ENCODE results near the gene ALOX12B.
"Not testable (repeated sequence)": the region's sequence is repeated elsewhere in the genome, so short reads cannot be mapped to it uniquely, and the experiment has no call there.

The ALOX12B gene

GRCh38 chr17:8082292-8082691 lies 5.2 kb downstream of the ALOX12B start:
- DNase-seq (ENCODE audit: low spot score) = no peak

- no peak for DNase-seq (ENCODE audit: low spot score)
Observed at GRCh38 chr17:8081876-8082275, 5.6 kb downstream of the ALOX12B start.

- DNase-seq (ENCODE audit: low spot score) = no peak
Observed at GRCh38 chr17:8080799-8081219, 6.7 kb downstream of the ALOX12B start.

- DNase-seq (ENCODE audit: low spot score) = no peak
Observed at GRCh38 chr17:8080208-8080798, 7.2 kb downstream of the ALOX12B start.

GRCh38 chr17:8079291-8080207 lies 8.0 kb downstream of the ALOX12B start:
- peak; percentile 77 for DNase-seq (ENCODE audit: low spot score)

GRCh38 chr17:8077939-8078338 lies 9.6 kb downstream of the ALOX12B start:
- DNase-seq (ENCODE audit: low spot score) = not testable (repeated sequence)

GRCh38 chr17:8076502-8077266 lies 10.8 kb downstream of the ALOX12B start:
- no peak for DNase-seq (ENCODE audit: low spot score)

GRCh38 chr17:8075574-8076342 lies 11.8 kb downstream of the ALOX12B start:
- no peak for DNase-seq (ENCODE audit: low spot score)

GRCh38 chr17:8075081-8075480 lies 12.4 kb downstream of the ALOX12B start:
- DNase-seq (ENCODE audit: low spot score) = no peak

- no peak for DNase-seq (ENCODE audit: low spot score)
Observed at GRCh38 chr17:8074554-8074953, 13.0 kb downstream of the ALOX12B start.

- peak; percentile 84 for DNase-seq (ENCODE audit: low spot score)
Observed at GRCh38 chr17:8073627-8074484, 13.7 kb downstream of the ALOX12B start.

- peak; percentile 18 for DNase-seq (ENCODE audit: low spot score)
Observed at GRCh38 chr17:8072729-8073461, 14.6 kb downstream of the ALOX12B start.

- DNase-seq (ENCODE audit: low spot score) = no peak
Observed at GRCh38 chr17:8072341-8072728, 15.2 kb downstream of the ALOX12B start.

GRCh38 chr17:8071496-8071895 lies 16.0 kb downstream of the ALOX12B start:
- no peak for DNase-seq (ENCODE audit: low spot score)

GRCh38 chr17:8069587-8069860 lies 18.0 kb downstream of the ALOX12B start:
- no peak for DNase-seq (ENCODE audit: low spot score)

- DNase-seq (ENCODE audit: low spot score) = no peak
Observed at GRCh38 chr17:8068736-8069586, 18.6 kb downstream of the ALOX12B start.

- no peak for DNase-seq (ENCODE audit: low spot score)
Observed at GRCh38 chr17:8067806-8068205, 19.7 kb downstream of the ALOX12B start.

- DNase-seq (ENCODE audit: low spot score) = no peak
Observed at GRCh38 chr17:8066841-8067775, 20.4 kb downstream of the ALOX12B start.
